ENCODE measurements around the gene EN2. TPM values are rescaled to one million over a fixed set of nuclear protein-coding genes. Genes with fewer than 3 reads are reported as not detected.

EN2 gene
- total and polyA plus RNA-seq, 7 experiments from 2014 or later = not detected

DNA sequence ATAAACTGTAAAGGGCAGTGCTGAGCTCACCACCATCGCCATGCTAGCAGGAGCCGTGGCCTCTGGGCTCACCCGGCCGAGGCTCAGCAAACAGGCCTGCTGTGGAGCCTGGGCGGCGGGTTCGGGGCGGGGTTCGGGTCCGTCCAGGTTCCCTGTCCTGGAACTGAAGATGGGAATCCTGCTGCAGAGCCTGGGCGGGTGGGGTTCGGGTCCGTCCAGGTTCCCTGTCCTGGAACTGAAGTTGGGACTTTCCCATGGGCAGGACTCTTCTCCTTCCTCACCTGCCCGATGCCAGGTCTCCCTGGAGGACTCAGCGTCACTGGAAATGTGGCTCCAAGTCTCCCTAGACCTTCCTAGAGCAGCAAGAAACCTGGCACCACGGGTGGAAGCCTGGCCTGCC is 36.6 kb downstream of the EN2 start:
- peaks cover 0 to 4% of the 10 kb centered on the region in 2 donors for H3K4me1 ChIP-seq (ENCODE audit: control insufficient read depth in 2 of 2, insufficient read depth in 2 of 2, low read length in 2 of 2)
- Mint-ChIP-seq H3K27me3 (peaks cover 28 to 57% (median 41%) of the 10 kb centered on the region in 5 donors), H3K4me1 (peaks cover 13 to 20% (median 16%) of the 10 kb centered on the region in 7 donors), H3K4me3 (no peak overlapping the region), H3K9me3 (peaks cover 0 to 1% (median 0%) of the 10 kb centered on the region in 11 donors), H3K36me3 (peaks cover 0 to 6% (median 0%) of the 10 kb centered on the region in 5 donors), H3K27ac (no peak overlapping the region)
- no peak overlapping the region for H3K27ac ChIP-seq (ENCODE audit: low read depth, low read length)
- no peaks in the 10 kb centered on the region for H3K36me3 ChIP-seq (ENCODE audit: control insufficient read depth in 2 of 3, insufficient read depth in 3 of 3, low read length in 3 of 3)
- ChIA-PET CTCF (no interaction called here), POLR2A (no interaction called here)
- DNase-seq (no peak), ATAC-seq (no peak)
- H3K4me3 ChIP-seq (ENCODE audit: low read length) = no peak overlapping the region
- H3K9me3 ChIP-seq (ENCODE audit: control insufficient read depth in 2 of 3, low read length in 3 of 3) = no peaks in the 10 kb centered on the region
- H3K27me3 ChIP-seq (ENCODE audit: control insufficient read depth in 2 of 2, insufficient read depth in 2 of 2, low read length in 2 of 2) = peaks cover 0 to 5% of the 10 kb centered on the region in 2 donors
- intact Hi-C loops (cut with micrococcal nuclease) = no loop called here

GRCh38 chr7:155495440-155496248 is 37.7 kb downstream of the EN2 start:
- Histone ChIP-seq H3K27me3 (ENCODE audit: control insufficient read depth in 2 of 2, insufficient read depth in 2 of 2, low read length in 2 of 2) (peaks cover 0 to 5% of the 10 kb centered on the region in 2 donors), H3K4me3 (ENCODE audit: low read length) (no peak overlapping the region), H3K27ac (ENCODE audit: low read depth, low read length) (no peak overlapping the region), H3K36me3 (ENCODE audit: control insufficient read depth in 2 of 3, insufficient read depth in 3 of 3, low read length in 3 of 3) (no peaks in the 10 kb centered on the region), H3K9me3 (ENCODE audit: control insufficient read depth in 2 of 3, low read length in 3 of 3) (no peaks in the 10 kb centered on the region), H3K4me1 (ENCODE audit: control insufficient read depth in 2 of 2, insufficient read depth in 2 of 2, low read length in 2 of 2) (peaks cover 0 to 4% of the 10 kb centered on the region in 2 donors)
- Mint-ChIP-seq H3K27ac (no peak overlapping the region), H3K27me3 (peaks cover 35 to 60% (median 49%) of the 10 kb centered on the region in 5 donors), H3K36me3 (peaks cover 0 to 6% (median 0%) of the 10 kb centered on the region in 5 donors), H3K4me1 (peaks cover 9 to 16% (median 11%) of the 10 kb centered on the region in 7 donors), H3K9me3 (peaks cover 0 to 1% (median 0%) of the 10 kb centered on the region in 11 donors), H3K4me3 (no peak overlapping the region)
- intact Hi-C loops (cut with micrococcal nuclease) = no loop called here
- no peak for DNase-seq
- CTCF ChIA-PET = interaction anchor here (0.7 kb wide), 1 partner anchor 675 kb away, joined by 5 read pairs; no protein-coding TSS in a partner anchor
- no peak for ATAC-seq
- POLR2A ChIA-PET = no interaction called here

GRCh38 chr7:155496267-155497005 is 38.5 kb downstream of the EN2 start:
- H3K27ac Mint-ChIP-seq = no peak overlapping the region
- ChIA-PET POLR2A (no interaction called here), CTCF (interaction anchor here (0.7 kb wide), 1 partner anchor 675 kb away, joined by 5 read pairs; no protein-coding TSS in a partner anchor)
- intact Hi-C loops (cut with micrococcal nuclease) = no loop called here
- peaks cover 0 to 3% (median 0%) of the 10 kb centered on the region in 5 donors for H3K36me3 Mint-ChIP-seq
- Histone ChIP-seq H3K27ac (ENCODE audit: low read depth, low read length) (no peak overlapping the region), H3K36me3 (ENCODE audit: control insufficient read depth in 2 of 3, insufficient read depth in 3 of 3, low read length in 3 of 3) (no peaks in the 10 kb centered on the region), H3K27me3 (ENCODE audit: control insufficient read depth in 2 of 2, insufficient read depth in 2 of 2, low read length in 2 of 2) (peaks cover 0 to 5% of the 10 kb centered on the region in 2 donors), H3K4me1 (ENCODE audit: control insufficient read depth in 2 of 2, insufficient read depth in 2 of 2, low read length in 2 of 2) (peaks cover 0 to 4% of the 10 kb centered on the region in 2 donors), H3K4me3 (ENCODE audit: low read length) (no peak overlapping the region), H3K9me3 (ENCODE audit: control insufficient read depth in 2 of 3, low read length in 3 of 3) (no peaks in the 10 kb centered on the region)
- peaks cover 4 to 8% (median 6%) of the 10 kb centered on the region in 7 donors for H3K4me1 Mint-ChIP-seq
- no peak overlapping the region for H3K4me3 Mint-ChIP-seq
- H3K9me3 Mint-ChIP-seq = peaks cover 0 to 2% (median 0%) of the 10 kb centered on the region in 11 donors
- DNase-seq (no peak), ATAC-seq (peak; percentile 10)
- H3K27me3 Mint-ChIP-seq = peaks cover 36 to 60% (median 52%) of the 10 kb centered on the region in 5 donors

DNA sequence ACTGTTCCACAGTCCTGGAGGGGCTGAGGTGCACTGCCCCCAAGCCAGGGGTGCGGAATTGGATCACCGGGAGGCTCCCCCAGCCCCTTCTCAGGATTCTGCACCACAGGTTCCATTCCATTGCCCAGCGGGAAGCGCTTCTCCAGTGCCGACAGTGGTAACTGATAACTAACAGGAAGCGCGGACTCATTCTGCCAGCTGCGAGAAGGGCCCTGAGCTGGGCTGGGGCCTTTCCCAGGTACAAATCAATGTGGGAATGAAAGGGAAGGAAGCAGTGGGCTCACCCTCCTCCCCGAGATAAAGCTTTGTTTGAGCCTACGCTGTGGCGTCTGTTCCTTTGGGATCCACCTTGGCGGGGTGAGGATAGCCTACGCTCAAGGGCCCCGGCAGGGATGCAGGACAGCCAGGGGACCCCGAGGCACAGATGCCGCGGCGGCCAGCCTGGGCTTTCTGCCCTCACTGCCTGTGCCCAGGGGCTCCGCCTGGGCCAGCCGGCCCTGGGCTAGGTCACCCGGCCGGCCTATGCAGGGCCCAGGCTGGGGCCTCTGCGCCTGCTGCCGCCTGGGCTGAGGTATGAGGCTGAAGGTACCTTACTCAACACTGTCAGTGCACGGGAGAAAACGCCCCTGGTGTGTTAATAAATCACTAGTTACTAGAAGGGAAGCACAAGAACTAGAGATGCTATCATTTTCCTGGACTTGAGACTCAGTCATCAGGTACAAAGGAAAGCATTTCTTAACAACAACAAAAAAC is 39.4 kb downstream of the EN2 start:
- Mint-ChIP-seq H3K4me1 (no peaks in the 10 kb centered on the region), H3K9me3 (peaks cover 0 to 2% (median 0%) of the 10 kb centered on the region in 11 donors)
- POLR2A ChIA-PET = no interaction called here

DNA sequence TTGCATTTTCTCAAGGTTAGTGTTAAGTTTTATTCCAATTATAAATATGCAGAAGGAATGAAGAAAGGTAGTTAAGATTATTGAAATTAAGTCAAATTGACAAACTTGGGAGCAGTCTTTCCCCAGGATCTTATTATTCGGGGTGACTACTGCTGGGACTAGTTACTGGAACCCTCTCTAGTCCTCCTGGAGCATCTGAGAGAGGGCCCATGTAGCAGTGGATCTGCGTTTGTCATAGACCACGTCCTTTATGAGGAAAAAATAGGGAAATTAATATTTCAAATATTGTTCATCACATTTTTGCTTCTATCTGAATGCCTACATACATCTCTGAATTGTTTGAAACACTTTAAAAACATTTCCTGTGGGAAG is 47.5 kb downstream of the EN2 start:
- intact Hi-C loops (cut with micrococcal nuclease) = no loop called here
- peaks cover 0 to 7% of the 10 kb centered on the region in 2 donors for H3K4me1 ChIP-seq (ENCODE audit: control insufficient read depth in 2 of 2, insufficient read depth in 2 of 2, low read length in 2 of 2)
- POLR2A ChIA-PET = no interaction called here

More for the DNA sequence above, 39.4 kb downstream of the EN2 start:
- H3K9me3 ChIP-seq (ENCODE audit: control insufficient read depth in 2 of 3, low read length in 3 of 3) = no peaks in the 10 kb centered on the region
- H3K27me3 ChIP-seq (ENCODE audit: control insufficient read depth in 2 of 2, insufficient read depth in 2 of 2, low read length in 2 of 2) = peaks cover 0 to 5% of the 10 kb centered on the region in 2 donors
- peaks cover 37 to 59% (median 53%) of the 10 kb centered on the region in 5 donors for H3K27me3 Mint-ChIP-seq
- H3K4me3 ChIP-seq (ENCODE audit: low read length) = no peak overlapping the region
- DNase-seq (no peak), ATAC-seq (no peak)
- H3K36me3 ChIP-seq (ENCODE audit: control insufficient read depth in 2 of 3, insufficient read depth in 3 of 3, low read length in 3 of 3) = no peaks in the 10 kb centered on the region
- H3K4me3 Mint-ChIP-seq = no peak overlapping the region
- intact Hi-C loops (cut with micrococcal nuclease) = no loop called here
- H3K27ac ChIP-seq (ENCODE audit: low read depth, low read length) = no peak overlapping the region
- H3K4me1 ChIP-seq (ENCODE audit: control insufficient read depth in 2 of 2, insufficient read depth in 2 of 2, low read length in 2 of 2) = no peaks in the 10 kb centered on the region
- H3K27ac Mint-ChIP-seq = no peak overlapping the region
- CTCF ChIA-PET = no interaction called here
- no peaks in the 10 kb centered on the region for H3K36me3 Mint-ChIP-seq

DNA sequence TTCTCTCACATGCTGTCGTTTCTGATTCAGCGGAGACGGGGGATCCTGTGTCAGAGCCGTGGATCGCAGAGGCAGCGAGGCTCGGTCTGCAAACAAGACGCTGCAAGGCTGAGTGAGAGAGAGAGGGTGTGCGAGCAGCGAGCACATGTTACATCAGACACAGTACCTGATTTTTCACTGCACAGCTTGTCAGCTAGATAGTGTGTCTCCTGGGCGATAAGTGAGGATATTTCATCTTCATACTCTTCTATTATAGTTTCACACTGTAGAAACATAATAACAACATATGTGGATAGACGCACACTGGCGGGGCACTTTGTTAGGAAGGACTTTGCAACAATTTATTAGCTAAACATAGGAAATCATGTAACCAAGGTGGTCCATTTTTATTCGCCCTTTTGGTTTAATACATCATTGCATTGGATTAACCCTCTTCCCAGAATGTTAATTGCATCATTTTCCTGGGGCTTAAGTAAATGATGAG is 49.0 kb downstream of the EN2 start:
- intact Hi-C loops (cut with micrococcal nuclease) = no loop called here
- Mint-ChIP-seq H3K4me1 (peaks cover 11 to 30% (median 18%) of the 10 kb centered on the region in 7 donors), H3K27ac (no peak overlapping the region), H3K4me3 (no peak overlapping the region), H3K27me3 (peaks cover 90 to 96% (median 93%) of the 10 kb centered on the region in 5 donors), H3K9me3 (peaks cover 0 to 28% (median 0%) of the 10 kb centered on the region in 11 donors), H3K36me3 (peaks cover 0 to 9% (median 4%) of the 10 kb centered on the region in 5 donors)
- H3K27ac ChIP-seq (ENCODE audit: low read depth, low read length) = no peak overlapping the region
- no peak overlapping the region for H3K4me3 ChIP-seq (ENCODE audit: low read length)
- ATAC-seq (no peak), DNase-seq (no peak)
- POLR2A ChIA-PET = no interaction called here
- peaks cover 15 to 28% of the 10 kb centered on the region in 2 donors for H3K27me3 ChIP-seq (ENCODE audit: control insufficient read depth in 2 of 2, insufficient read depth in 2 of 2, low read length in 2 of 2)
- H3K36me3 ChIP-seq (ENCODE audit: control insufficient read depth in 2 of 3, insufficient read depth in 3 of 3, low read length in 3 of 3) = no peaks in the 10 kb centered on the region
- peaks cover 0 to 7% of the 10 kb centered on the region in 2 donors for H3K4me1 ChIP-seq (ENCODE audit: control insufficient read depth in 2 of 2, insufficient read depth in 2 of 2, low read length in 2 of 2)
- H3K9me3 ChIP-seq (ENCODE audit: control insufficient read depth in 2 of 3, low read length in 3 of 3) = no peaks in the 10 kb centered on the region
- CTCF ChIA-PET = no interaction called here

More for the DNA sequence above, 47.5 kb downstream of the EN2 start:
- Mint-ChIP-seq H3K27me3 (peaks cover 87 to 97% (median 94%) of the 10 kb centered on the region in 5 donors), H3K4me3 (no peak overlapping the region), H3K9me3 (peaks cover 0 to 21% (median 0%) of the 10 kb centered on the region in 11 donors), H3K36me3 (peaks cover 0 to 9% (median 4%) of the 10 kb centered on the region in 5 donors), H3K4me1 (peaks cover 11 to 29% (median 17%) of the 10 kb centered on the region in 7 donors), H3K27ac (no peak overlapping the region)
- ATAC-seq (no peak), DNase-seq (no peak)
- no peaks in the 10 kb centered on the region for H3K9me3 ChIP-seq (ENCODE audit: control insufficient read depth in 2 of 3, low read length in 3 of 3)
- H3K27me3 ChIP-seq (ENCODE audit: control insufficient read depth in 2 of 2, insufficient read depth in 2 of 2, low read length in 2 of 2) = peaks cover 15 to 28% of the 10 kb centered on the region in 2 donors
- H3K27ac ChIP-seq (ENCODE audit: low read depth, low read length) = no peak overlapping the region
- H3K4me3 ChIP-seq (ENCODE audit: low read length) = no peak overlapping the region
- CTCF ChIA-PET = no interaction called here
- H3K36me3 ChIP-seq (ENCODE audit: control insufficient read depth in 2 of 3, insufficient read depth in 3 of 3, low read length in 3 of 3) = no peaks in the 10 kb centered on the region

Measured in naive thymus-derived CD4-positive, alpha-beta T cell (primary cell).